Activated T-cell treated with anti-CD3 and anti-CD28 coated beads, Interleukin-2, amount 50 U/mL, for 4 hours (primary cell): ENCODE measurements around the gene GSTK1. TPM values are rescaled to one million over a fixed set of nuclear protein-coding genes. Genes with fewer than 3 reads are reported as not detected.

ENCODE experiments used
- ATAC-seq, 2 donors: fragments of 200-7000 bp; cut with Tn5 transposase; one replicate each; pipeline ENCODE4 v1.10.0; 2021
- DNase-seq: peaks from one replicate; pipeline ENCODE4 v3.0.0-alpha.2; 2020
- H3K27me3 Mint-ChIP-seq: one replicate; pipeline ENCODE4 v1.8.0; 2021; ENCODE audit warnings: low read depth, mixed read lengths
- H3K36me3 Mint-ChIP-seq: one replicate; pipeline ENCODE4 v1.8.0; 2022; ENCODE audit warnings: mixed read lengths; ENCODE audit not compliant: insufficient read depth
- H3K4me1 Mint-ChIP-seq: one replicate; pipeline ENCODE4 v1.8.0; 2021; ENCODE audit warnings: low read depth, mixed read lengths
- H3K4me3 Mint-ChIP-seq: one replicate; pipeline ENCODE4 v1.8.0; 2021; ENCODE audit warnings: mild to moderate bottlenecking, moderate library complexity, mixed read lengths
- H3K9me3 Mint-ChIP-seq: one replicate; pipeline ENCODE4 v1.8.0; 2021; ENCODE audit warnings: mixed read lengths
- total RNA-seq, 3 donors: library from RNA; stranded (reverse); gene quantifications; one replicate each; pipeline ENCODE4 v1.2.1, GENCODE V29; 2021

Gene GSTK1
- total RNA-seq, 3 donors from 2014 or later, result 90.4 to 97.2 (median 96.5) TPM

GRCh38 chr7:143230602-143231457 lies 32.4 kb upstream of the GSTK1 start:
- Mint-ChIP-seq H3K36me3 (no peaks in the 10 kb centered on the region), H3K27me3 (no peaks in the 10 kb centered on the region), H3K9me3 (peaks cover 6% of the 10 kb centered on the region), H3K4me1 (no peaks in the 10 kb centered on the region), H3K4me3 (no peak overlapping the region)
- no peak for ATAC-seq
- DNase-seq, result no peak

DNA sequence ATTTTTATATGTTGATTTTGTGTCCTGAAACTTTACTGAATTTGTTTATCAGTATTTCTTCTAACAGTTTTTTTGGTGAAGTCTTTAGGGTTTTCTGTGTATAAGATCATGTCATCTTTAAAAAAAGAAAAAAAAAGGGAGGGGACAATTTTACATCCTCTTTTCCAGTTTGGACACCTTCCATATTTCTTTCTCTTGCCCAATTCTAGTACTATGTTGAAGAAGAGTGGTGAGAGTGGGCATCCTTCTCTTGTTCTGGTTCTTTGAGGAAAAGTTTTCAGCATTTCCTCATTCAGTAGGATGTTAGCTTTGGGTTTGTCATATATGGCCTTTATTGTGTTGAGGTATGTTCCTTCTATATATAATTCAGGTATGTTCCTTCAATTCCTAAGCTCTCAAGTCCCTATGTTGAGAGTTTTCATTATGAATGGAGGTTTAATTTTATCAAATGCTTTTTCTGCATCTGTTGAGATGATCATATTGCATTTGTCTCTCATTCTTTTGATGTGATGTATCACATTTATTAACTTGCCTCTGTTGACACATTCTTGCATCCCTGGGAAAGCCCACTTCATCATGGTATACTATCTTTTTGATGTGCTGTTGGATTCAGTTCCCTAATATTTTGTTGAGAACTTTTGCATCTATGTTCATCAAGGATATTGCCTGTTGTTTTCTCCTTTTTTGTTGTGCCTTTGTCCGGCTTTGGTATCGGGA lies 29.3 kb upstream of the GSTK1 start:
- Mint-ChIP-seq H3K4me1 (no peaks in the 10 kb centered on the region), H3K4me3 (no peak overlapping the region)
- ATAC-seq, result no peak

GRCh38 chr7:143234533-143234875 lies 28.7 kb upstream of the GSTK1 start:
- ATAC-seq (no peak), DNase-seq (no peak)
- Mint-ChIP-seq H3K4me3 (no peak overlapping the region), H3K27me3 (peaks cover 15% of the 10 kb centered on the region), H3K36me3 (peaks cover 11% of the 10 kb centered on the region), H3K9me3 (peaks cover 23% of the 10 kb centered on the region), H3K4me1 (no peaks in the 10 kb centered on the region)

More for the DNA sequence above, 29.3 kb upstream of the GSTK1 start:
- Mint-ChIP-seq H3K9me3 (peaks cover 23% of the 10 kb centered on the region), H3K27me3 (peaks cover 15% of the 10 kb centered on the region), H3K36me3 (peaks cover 11% of the 10 kb centered on the region)
- DNase-seq, result no peak

GRCh38 chr7:143235561-143235960 lies 27.7 kb upstream of the GSTK1 start:
- no peak for DNase-seq
- peaks cover 11% of the 10 kb centered on the region for H3K36me3 Mint-ChIP-seq
- no peaks in the 10 kb centered on the region for H3K4me1 Mint-ChIP-seq
- peaks cover 15% of the 10 kb centered on the region for H3K27me3 Mint-ChIP-seq
- peaks cover 23% of the 10 kb centered on the region for H3K9me3 Mint-ChIP-seq
- no peak overlapping the region for H3K4me3 Mint-ChIP-seq
- ATAC-seq, result no peak

GRCh38 chr7:143236408-143236990 lies 26.7 kb upstream of the GSTK1 start:
- peaks cover 15% of the 10 kb centered on the region for H3K27me3 Mint-ChIP-seq
- ATAC-seq, result no peak
- H3K4me3 Mint-ChIP-seq, result no peak overlapping the region
- H3K9me3 Mint-ChIP-seq, result peaks cover 23% of the 10 kb centered on the region
- peaks cover 5% of the 10 kb centered on the region for H3K4me1 Mint-ChIP-seq
- DNase-seq, result no peak
- H3K36me3 Mint-ChIP-seq, result peaks cover 11% of the 10 kb centered on the region

DNA sequence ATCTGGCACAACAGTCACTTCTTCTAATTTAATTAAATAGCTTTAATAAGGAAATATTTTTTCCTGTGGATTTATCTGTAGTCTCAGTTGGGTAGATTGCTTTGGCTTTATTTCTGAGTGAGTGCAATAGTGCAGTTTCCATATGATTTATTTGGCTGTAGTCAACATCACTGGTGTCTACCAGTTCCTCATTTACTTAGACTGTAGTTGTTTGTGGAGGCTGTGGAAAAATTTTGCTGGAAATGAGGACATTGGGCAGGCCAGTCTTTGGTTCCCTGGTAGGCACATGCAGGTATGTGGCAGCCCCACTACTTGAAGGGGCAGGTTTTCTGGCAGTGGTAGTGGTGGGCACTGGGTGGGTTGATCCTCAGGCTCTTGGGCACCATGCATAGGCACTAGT lies 25.9 kb upstream of the GSTK1 start:
- peaks cover 11% of the 10 kb centered on the region for H3K36me3 Mint-ChIP-seq
- ATAC-seq (no peak), DNase-seq (no peak)
- H3K4me1 Mint-ChIP-seq, result peaks cover 5% of the 10 kb centered on the region
- H3K27me3 Mint-ChIP-seq, result peaks cover 15% of the 10 kb centered on the region
- no peak overlapping the region for H3K4me3 Mint-ChIP-seq
- peaks cover 23% of the 10 kb centered on the region for H3K9me3 Mint-ChIP-seq

- Mint-ChIP-seq H3K36me3 (peaks cover 11% of the 10 kb centered on the region), H3K9me3 (peaks cover 23% of the 10 kb centered on the region), H3K4me1 (peaks cover 5% of the 10 kb centered on the region), H3K4me3 (no peak overlapping the region), H3K27me3 (peaks cover 15% of the 10 kb centered on the region)
- DNase-seq (no peak), ATAC-seq (no peak)
Measured at GRCh38 chr7:143238289-143238980, 24.8 kb upstream of the GSTK1 start.

DNA sequence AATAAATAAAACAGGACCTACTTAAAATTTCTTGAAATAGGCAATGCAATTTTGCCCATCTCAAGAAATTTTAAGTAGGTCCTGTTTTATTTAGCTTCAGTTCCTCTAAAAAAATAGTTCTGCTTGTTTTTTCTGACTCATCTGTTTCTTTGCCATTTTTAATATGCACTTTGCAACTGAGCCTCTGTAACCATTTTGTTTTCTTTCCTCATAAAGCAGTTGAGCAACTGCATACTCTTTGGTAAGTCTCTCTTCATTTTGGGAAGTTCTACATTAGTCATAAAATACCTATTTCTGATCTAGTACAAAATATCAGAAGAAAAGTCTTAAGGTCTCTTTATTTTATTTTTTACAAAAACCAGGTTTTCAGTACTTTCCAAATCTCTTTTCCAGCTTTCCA lies 23.4 kb upstream of the GSTK1 start:
- Mint-ChIP-seq H3K9me3 (peaks cover 23% of the 10 kb centered on the region), H3K4me1 (peaks cover 17% of the 10 kb centered on the region), H3K27me3 (peaks cover 15% of the 10 kb centered on the region), H3K36me3 (peaks cover 11% of the 10 kb centered on the region), H3K4me3 (no peak overlapping the region)
- ATAC-seq, result no peak
- DNase-seq, result no peak

DNA sequence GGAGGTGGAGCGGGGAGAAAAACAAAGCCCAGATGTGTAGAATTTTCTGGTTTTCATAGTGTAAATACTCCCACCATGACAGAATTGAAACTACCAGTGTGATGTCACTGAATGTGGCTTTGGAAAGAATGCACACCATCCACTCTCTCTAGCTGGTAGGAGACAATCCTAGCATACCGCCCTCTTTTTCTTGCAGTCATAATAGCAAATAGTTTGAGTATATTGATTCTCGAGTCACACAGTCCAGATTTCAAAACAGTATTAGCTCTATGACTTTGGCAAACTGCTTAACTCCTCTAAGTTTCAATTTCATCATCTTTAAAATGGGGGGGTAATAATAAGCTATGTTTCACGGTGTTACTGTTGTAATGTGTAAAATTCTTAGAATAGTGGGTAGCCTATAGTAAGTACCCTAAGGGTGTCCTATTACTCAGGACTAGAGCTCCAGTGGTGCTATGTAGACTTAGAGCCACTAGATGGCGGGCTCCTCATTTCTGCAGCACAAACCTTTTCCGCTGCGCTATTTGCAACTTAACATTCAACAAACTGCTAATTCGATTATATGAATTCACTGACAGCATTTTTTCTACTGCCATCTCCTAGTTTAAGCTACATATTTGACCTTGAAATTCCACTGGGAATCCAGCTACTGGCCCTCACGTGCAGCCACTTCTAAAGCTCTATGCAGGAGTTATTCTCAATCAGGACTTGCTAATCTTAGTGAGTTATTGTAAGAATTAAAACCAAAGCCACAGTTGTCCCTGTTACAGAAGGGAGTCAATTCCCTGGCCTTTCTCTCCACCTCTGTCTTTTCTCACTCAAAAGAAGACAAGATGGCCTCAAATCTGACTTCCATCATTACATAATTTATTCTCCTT lies 22.7 kb upstream of the GSTK1 start:
- peaks cover 24% of the 10 kb centered on the region for H3K4me1 Mint-ChIP-seq
- H3K4me3 Mint-ChIP-seq, result no peak overlapping the region
- ATAC-seq, result peak; percentile 76 to 82

DNA sequence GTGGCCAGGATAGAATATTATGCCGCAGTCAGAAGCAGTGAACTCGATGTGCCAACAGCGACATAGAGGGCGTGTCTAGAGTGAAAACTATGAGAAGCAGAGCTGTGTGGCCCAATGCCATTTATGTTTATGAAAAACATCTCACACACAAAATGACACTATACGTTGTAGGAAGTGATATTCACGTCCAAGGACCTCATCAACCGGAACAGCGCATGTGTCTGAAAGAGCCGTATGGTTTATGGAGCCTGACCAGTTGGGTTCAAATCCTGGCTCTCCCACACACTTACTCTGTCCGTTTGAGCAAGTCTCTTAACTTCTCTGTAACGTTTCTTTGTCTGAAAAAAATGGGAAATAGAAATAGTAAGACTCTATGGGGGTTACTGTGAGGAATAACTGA lies 20.9 kb upstream of the GSTK1 start:
- peaks cover 2% of the 10 kb centered on the region for H3K27me3 Mint-ChIP-seq
- DNase-seq (no peak), ATAC-seq (no peak)
- no peak overlapping the region for H3K4me3 Mint-ChIP-seq
- H3K4me1 Mint-ChIP-seq, result peaks cover 41% of the 10 kb centered on the region
- H3K36me3 Mint-ChIP-seq, result no peaks in the 10 kb centered on the region
- H3K9me3 Mint-ChIP-seq, result peaks cover 2% of the 10 kb centered on the region

More for the DNA sequence above, 22.7 kb upstream of the GSTK1 start:
- Mint-ChIP-seq H3K27me3 (peaks cover 15% of the 10 kb centered on the region), H3K36me3 (peaks cover 11% of the 10 kb centered on the region), H3K9me3 (peaks cover 20% of the 10 kb centered on the region)
- DNase-seq, result peak; percentile 63

DNA sequence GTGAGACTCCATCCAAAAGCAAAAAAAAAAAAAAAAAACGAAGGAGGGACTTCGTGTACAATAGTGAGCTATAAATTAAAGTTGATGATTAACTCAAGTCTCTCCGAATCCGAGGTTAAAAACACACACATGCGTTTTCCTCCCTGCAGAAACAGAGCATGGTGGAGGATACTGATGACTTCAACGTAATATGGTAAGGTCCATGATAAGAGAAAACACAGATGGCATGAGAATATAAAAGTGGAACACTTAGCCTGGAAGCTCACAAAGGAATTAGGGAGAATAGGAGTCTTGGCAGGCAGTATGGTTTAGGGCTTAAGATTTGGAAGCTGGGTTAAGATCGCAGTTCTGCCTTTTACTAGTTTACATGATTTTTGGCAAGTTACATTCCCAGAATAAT lies 20.1 kb upstream of the GSTK1 start:
- ATAC-seq (no peak), DNase-seq (no peak)
- Mint-ChIP-seq H3K36me3 (no peaks in the 10 kb centered on the region), H3K4me1 (peaks cover 43% of the 10 kb centered on the region), H3K9me3 (no peaks in the 10 kb centered on the region), H3K4me3 (no peak overlapping the region), H3K27me3 (no peaks in the 10 kb centered on the region)

DNA sequence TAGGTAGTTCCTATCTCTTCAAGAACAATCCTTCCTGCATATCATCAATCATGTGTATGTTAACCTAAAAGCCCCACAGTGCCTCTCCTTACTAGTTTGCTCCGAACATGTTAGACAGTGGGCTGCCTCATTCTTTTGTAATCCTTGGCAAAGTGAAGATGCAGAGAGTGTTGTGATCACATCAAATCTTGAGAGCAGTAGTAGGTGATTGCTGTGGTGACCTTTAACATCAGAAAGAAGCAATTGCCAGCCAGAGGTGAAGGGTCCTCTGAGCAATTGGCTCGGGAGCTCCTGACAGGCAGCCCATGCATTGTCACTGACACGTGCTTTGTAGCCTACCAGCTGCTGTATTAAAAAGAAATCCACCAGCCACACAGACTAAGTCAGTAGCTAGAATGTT lies 19.6 kb upstream of the GSTK1 start:
- DNase-seq (no peak), ATAC-seq (no peak)
- Mint-ChIP-seq H3K36me3 (no peaks in the 10 kb centered on the region), H3K27me3 (no peaks in the 10 kb centered on the region), H3K4me3 (no peak overlapping the region), H3K9me3 (no peaks in the 10 kb centered on the region), H3K4me1 (peaks cover 47% of the 10 kb centered on the region)

GRCh38 chr7:143244321-143244720 lies 18.9 kb upstream of the GSTK1 start:
- Mint-ChIP-seq H3K4me3 (no peak overlapping the region), H3K27me3 (no peaks in the 10 kb centered on the region), H3K36me3 (peaks cover 3% of the 10 kb centered on the region), H3K4me1 (peaks cover 54% of the 10 kb centered on the region), H3K9me3 (peaks cover 7% of the 10 kb centered on the region)
- no peak for DNase-seq
- ATAC-seq, result no peak
